SK-N-SH treated with all-trans-retinoic acid at 6 μM for 48 hours (cell line): ENCODE data around the gene SLC2A6.

Source experiments
- ATAC-seq: fragments of 200-7000 bp; cut with Tn5 transposase; 3 replicates; pipeline ENCODE4 v1.9.1; 2020; ENCODE audit warnings: mild to moderate bottlenecking, moderate library complexity
- ARNTL ChIP-seq: fragments of 450-650 bp; formaldehyde crosslinking; IDR thresholded peaks from 2 replicates; pipeline ENCODE4 v1.5.0; 2020; ENCODE audit warnings: low read depth, mild to moderate bottlenecking, moderate library complexity, borderline replicate concordance
- BACH2 ChIP-seq: fragments of 250-450 bp; sonication (Bioruptor Pico); IDR thresholded peaks from 2 replicates; pipeline ENCODE4 v1.9.0; 2021; ENCODE audit warnings: mild to moderate bottlenecking, borderline replicate concordance
- CSDC2 ChIP-seq: fragments of 250-450 bp; sonication (Bioruptor Pico); IDR thresholded peaks from 2 replicates; pipeline ENCODE4 v1.5.0; 2020; ENCODE audit warnings: mild to moderate bottlenecking, moderate library complexity
- GLIS3 ChIP-seq: fragments of 250-450 bp; sonication (Bioruptor Pico); IDR thresholded peaks from 2 replicates; pipeline ENCODE4 v1.5.0; 2020; ENCODE audit warnings: mild to moderate bottlenecking, moderate library complexity
- ISL1 ChIP-seq: fragments of 250-450 bp; sonication (Bioruptor Pico); IDR thresholded peaks from 2 replicates; pipeline ENCODE4 v2.1.2; 2022; ENCODE audit warnings: mild to moderate bottlenecking, moderate library complexity
- OSR1 ChIP-seq: fragments of 250-450 bp; sonication (Bioruptor Pico); IDR thresholded peaks from 2 replicates; pipeline ENCODE4 v1.8.0; 2022; ENCODE audit warnings: moderate library complexity, mild to moderate bottlenecking, inconsistent platforms
- PPARA ChIP-seq: fragments of 250-450 bp; sonication (Bioruptor Pico); IDR thresholded peaks from 2 replicates; pipeline ENCODE4 v1.5.0; 2020; ENCODE audit warnings: mild to moderate bottlenecking, borderline replicate concordance
- RARB ChIP-seq: fragments of 250-450 bp; sonication (Bioruptor Pico); IDR thresholded peaks from 2 replicates; pipeline ENCODE4 v1.8.0; 2021; ENCODE audit warnings: mild to moderate bottlenecking, moderate library complexity
- SNAI2 ChIP-seq: fragments of 250-450 bp; sonication (Bioruptor Pico); IDR thresholded peaks from 2 replicates; pipeline ENCODE4 v1.5.0; 2020; ENCODE audit warnings: mild to moderate bottlenecking, moderate library complexity
- TCF4 ChIP-seq: fragments of 250-450 bp; sonication (Bioruptor Pico); IDR thresholded peaks from 2 replicates; pipeline ENCODE4 v1.8.0; 2021; ENCODE audit warnings: mild to moderate bottlenecking, moderate library complexity, borderline replicate concordance
- TOX ChIP-seq: fragments of 250-450 bp; sonication (Bioruptor Pico); IDR thresholded peaks from 2 replicates; pipeline ENCODE4 v1.8.0; 2021; ENCODE audit warnings: mild to moderate bottlenecking, moderate library complexity, borderline replicate concordance
- ZC3H10 ChIP-seq: fragments of 250-450 bp; sonication (Bioruptor Pico); IDR thresholded peaks from 2 replicates; pipeline ENCODE4 v1.5.1; 2021; ENCODE audit warnings: mild to moderate bottlenecking, moderate library complexity
- ZFP30 ChIP-seq: fragments of 450-650 bp; formaldehyde crosslinking; IDR thresholded peaks from 2 replicates; pipeline ENCODE4 v1.5.0; 2022; ENCODE audit warnings: mild to moderate bottlenecking, moderate library complexity
- ZNF565 ChIP-seq: fragments of 450-650 bp; formaldehyde crosslinking; conservative IDR thresholded peaks from 2 replicates; pipeline ENCODE4 v1.5.0; 2020; ENCODE audit warnings: low read depth, mild to moderate bottlenecking, moderate library complexity
- ZNF70 ChIP-seq: fragments of 450-650 bp; formaldehyde crosslinking; IDR thresholded peaks from 2 replicates; pipeline ENCODE4 v1.5.0; 2020; ENCODE audit warnings: mild to moderate bottlenecking, moderate library complexity
- ZNF8 ChIP-seq: fragments of 450-650 bp; formaldehyde crosslinking; IDR thresholded peaks from 2 replicates; pipeline ENCODE4 v1.5.0; 2020; ENCODE audit warnings: mild to moderate bottlenecking, moderate library complexity
- TF ChIP-seq, protein P1 (sequence below): fragments of 250-450 bp; sonication (Bioruptor Pico); IDR thresholded peaks from 2 replicates; pipeline ENCODE4 v1.5.0; 2020; ENCODE audit warnings: mild to moderate bottlenecking, moderate library complexity
- TF ChIP-seq, protein P2 (sequence below): fragments of 250-450 bp; sonication (Bioruptor Pico); IDR thresholded peaks from 2 replicates; pipeline ENCODE4 v1.8.0; 2020; ENCODE audit warnings: mild to moderate bottlenecking, moderate library complexity, borderline replicate concordance
- TF ChIP-seq, protein P3 (sequence below): fragments of 250-450 bp; sonication (Bioruptor Pico); IDR thresholded peaks from 2 replicates; pipeline ENCODE4 v1.8.0; 2021; ENCODE audit warnings: low read depth, mild to moderate bottlenecking, moderate library complexity, borderline replicate concordance
- TF ChIP-seq, protein P4 (sequence below): fragments of 250-450 bp; sonication (Bioruptor Pico); IDR thresholded peaks from 2 replicates; pipeline ENCODE4 v1.5.1; 2020; ENCODE audit warnings: low read depth, mild to moderate bottlenecking, moderate library complexity
- TF ChIP-seq, protein P5 (sequence below): fragments of 250-450 bp; sonication (Bioruptor Pico); IDR thresholded peaks from 2 replicates; pipeline ENCODE4 v1.5.1; 2021; ENCODE audit warnings: mild to moderate bottlenecking, moderate library complexity

SLC2A6 gene

DNA sequence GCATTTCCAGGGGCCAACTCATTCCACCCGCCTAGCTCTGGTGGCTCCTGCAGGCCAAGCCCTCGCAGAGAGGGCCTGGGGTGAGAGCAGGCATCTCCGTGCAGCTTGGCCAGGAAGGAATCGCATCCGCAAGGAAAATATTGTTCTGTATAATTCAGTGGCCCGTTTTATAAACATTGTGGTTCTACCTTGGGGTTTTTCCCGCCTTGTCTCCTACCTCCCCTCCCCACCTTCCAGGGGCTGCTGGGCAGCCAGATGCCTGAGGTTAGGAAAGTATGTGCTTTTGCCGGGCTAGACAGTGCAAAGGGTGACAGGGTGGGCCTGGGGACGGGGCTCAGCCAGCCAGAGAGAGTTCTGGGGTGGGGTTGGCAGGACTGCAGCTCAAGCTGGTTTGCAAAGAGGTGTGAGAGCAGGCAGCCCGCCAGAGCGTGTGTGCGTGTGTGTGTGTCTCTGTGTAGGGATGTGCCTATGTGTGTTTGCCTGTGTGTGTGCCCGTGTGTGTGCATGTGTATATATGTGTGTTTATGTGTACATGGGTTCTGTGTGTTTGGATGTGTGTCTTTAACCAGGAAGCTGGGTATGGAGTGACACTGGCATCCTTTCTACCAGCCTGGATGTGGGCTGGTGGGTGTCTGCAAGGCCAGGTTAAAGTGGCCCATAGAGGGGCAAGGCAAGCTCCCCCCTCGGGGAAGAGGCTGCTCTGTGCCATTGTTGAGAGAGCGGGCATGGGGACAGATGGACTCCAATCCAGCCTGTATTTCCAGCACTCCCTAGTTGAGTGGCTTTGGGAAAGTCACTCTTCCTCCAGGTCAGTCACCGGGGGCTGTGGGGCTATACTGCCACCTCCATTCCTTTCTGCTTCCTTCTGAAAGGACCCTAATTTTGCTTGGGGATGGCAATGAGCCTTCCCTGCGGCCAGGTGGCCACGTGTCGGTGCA lies 10.6 kb upstream of the SLC2A6 start:
- TF ChIP-seq ISL1 (CRISPR knock-in tag) (no peak), ZC3H10 (CRISPR knock-in tag) (no peak), ARNTL (CRISPR knock-in tag) (no peak), ZNF70 (CRISPR knock-in tag) (no peak), ZNF565 (CRISPR knock-in tag) (no peak), RARB (CRISPR knock-in tag) (no peak), GLIS3 (no peak), OSR1 (CRISPR knock-in tag) (no peak), SNAI2 (CRISPR knock-in tag) (no peak), ZNF8 (CRISPR knock-in tag) (no peak), PPARA (no peak), BACH2 (CRISPR knock-in tag) (no peak), TOX (no peak), CSDC2 (CRISPR knock-in tag) (no peak), ZFP30 (CRISPR knock-in tag) (no peak)
- TF ChIP-seq, protein P1, sequence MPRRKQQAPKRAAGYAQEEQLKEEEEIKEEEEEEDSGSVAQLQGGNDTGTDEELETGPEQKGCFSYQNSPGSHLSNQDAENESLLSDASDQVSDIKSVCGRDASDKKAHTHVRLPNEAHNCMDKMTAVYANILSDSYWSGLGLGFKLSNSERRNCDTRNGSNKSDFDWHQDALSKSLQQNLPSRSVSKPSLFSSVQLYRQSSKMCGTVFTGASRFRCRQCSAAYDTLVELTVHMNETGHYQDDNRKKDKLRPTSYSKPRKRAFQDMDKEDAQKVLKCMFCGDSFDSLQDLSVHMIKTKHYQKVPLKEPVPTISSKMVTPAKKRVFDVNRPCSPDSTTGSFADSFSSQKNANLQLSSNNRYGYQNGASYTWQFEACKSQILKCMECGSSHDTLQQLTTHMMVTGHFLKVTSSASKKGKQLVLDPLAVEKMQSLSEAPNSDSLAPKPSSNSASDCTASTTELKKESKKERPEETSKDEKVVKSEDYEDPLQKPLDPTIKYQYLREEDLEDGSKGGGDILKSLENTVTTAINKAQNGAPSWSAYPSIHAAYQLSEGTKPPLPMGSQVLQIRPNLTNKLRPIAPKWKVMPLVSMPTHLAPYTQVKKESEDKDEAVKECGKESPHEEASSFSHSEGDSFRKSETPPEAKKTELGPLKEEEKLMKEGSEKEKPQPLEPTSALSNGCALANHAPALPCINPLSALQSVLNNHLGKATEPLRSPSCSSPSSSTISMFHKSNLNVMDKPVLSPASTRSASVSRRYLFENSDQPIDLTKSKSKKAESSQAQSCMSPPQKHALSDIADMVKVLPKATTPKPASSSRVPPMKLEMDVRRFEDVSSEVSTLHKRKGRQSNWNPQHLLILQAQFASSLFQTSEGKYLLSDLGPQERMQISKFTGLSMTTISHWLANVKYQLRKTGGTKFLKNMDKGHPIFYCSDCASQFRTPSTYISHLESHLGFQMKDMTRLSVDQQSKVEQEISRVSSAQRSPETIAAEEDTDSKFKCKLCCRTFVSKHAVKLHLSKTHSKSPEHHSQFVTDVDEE (CRISPR knock-in tag): no peak
- TF ChIP-seq, protein P2, sequence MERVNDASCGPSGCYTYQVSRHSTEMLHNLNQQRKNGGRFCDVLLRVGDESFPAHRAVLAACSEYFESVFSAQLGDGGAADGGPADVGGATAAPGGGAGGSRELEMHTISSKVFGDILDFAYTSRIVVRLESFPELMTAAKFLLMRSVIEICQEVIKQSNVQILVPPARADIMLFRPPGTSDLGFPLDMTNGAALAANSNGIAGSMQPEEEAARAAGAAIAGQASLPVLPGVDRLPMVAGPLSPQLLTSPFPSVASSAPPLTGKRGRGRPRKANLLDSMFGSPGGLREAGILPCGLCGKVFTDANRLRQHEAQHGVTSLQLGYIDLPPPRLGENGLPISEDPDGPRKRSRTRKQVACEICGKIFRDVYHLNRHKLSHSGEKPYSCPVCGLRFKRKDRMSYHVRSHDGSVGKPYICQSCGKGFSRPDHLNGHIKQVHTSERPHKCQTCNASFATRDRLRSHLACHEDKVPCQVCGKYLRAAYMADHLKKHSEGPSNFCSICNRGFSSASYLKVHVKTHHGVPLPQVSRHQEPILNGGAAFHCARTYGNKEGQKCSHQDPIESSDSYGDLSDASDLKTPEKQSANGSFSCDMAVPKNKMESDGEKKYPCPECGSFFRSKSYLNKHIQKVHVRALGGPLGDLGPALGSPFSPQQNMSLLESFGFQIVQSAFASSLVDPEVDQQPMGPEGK (CRISPR knock-in tag): no peak
- TF ChIP-seq, protein P3, sequence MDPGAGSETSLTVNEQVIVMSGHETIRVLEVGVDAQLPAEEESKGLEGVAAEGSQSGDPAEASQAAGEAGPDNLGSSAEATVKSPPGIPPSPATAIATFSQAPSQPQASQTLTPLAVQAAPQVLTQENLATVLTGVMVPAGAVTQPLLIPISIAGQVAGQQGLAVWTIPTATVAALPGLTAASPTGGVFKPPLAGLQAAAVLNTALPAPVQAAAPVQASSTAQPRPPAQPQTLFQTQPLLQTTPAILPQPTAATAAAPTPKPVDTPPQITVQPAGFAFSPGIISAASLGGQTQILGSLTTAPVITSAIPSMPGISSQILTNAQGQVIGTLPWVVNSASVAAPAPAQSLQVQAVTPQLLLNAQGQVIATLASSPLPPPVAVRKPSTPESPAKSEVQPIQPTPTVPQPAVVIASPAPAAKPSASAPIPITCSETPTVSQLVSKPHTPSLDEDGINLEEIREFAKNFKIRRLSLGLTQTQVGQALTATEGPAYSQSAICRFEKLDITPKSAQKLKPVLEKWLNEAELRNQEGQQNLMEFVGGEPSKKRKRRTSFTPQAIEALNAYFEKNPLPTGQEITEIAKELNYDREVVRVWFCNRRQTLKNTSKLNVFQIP (CRISPR knock-in tag): no peak
- TF ChIP-seq, protein P4, sequence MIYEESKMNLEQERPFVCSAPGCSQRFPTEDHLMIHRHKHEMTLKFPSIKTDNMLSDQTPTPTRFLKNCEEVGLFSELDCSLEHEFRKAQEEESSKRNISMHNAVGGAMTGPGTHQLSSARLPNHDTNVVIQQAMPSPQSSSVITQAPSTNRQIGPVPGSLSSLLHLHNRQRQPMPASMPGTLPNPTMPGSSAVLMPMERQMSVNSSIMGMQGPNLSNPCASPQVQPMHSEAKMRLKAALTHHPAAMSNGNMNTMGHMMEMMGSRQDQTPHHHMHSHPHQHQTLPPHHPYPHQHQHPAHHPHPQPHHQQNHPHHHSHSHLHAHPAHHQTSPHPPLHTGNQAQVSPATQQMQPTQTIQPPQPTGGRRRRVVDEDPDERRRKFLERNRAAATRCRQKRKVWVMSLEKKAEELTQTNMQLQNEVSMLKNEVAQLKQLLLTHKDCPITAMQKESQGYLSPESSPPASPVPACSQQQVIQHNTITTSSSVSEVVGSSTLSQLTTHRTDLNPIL (CRISPR knock-in tag): no peak
- TF ChIP-seq, protein P5, sequence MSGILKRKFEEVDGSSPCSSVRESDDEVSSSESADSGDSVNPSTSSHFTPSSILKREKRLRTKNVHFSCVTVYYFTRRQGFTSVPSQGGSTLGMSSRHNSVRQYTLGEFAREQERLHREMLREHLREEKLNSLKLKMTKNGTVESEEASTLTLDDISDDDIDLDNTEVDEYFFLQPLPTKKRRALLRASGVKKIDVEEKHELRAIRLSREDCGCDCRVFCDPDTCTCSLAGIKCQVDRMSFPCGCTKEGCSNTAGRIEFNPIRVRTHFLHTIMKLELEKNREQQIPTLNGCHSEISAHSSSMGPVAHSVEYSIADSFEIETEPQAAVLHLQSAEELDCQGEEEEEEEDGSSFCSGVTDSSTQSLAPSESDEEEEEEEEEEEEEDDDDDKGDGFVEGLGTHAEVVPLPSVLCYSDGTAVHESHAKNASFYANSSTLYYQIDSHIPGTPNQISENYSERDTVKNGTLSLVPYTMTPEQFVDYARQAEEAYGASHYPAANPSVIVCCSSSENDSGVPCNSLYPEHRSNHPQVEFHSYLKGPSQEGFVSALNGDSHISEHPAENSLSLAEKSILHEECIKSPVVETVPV (CRISPR knock-in tag): no peak
- ATAC-seq: no peak

DNA sequence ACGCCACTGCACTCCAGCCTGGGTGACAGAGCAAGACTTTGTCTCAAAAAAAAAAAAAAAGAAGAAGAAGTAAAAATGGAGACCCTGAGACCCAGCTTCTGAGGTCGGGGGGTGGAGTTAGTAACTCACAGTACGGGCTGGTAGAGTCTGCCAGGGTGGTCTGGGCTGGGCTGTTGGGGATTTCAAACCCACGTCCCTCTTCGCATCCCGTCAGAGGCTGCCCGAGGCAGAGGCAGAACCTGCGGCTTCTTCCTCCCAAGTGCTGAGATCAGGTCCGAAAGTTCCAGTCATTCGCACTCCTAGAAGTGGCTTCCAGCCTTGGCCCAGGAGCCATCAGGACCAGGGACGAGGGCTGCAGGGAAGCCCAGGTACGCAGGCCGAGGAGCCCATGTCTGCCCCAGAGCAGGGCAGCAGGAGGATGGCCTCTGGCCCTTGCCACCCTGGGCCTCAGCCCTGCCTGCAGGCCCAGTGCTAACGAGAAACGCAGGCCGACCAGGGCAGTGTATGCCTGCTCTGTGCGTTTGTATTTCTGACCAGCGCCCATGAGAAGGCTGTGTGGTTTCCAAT lies 9.9 kb upstream of the SLC2A6 start:
- no peak for ATAC-seq
- no peak for TF ChIP-seq ZFP30 (CRISPR knock-in tag)
- no peak for TF ChIP-seq TOX
- no peak for TF ChIP-seq RARB (CRISPR knock-in tag)
- no peak for TF ChIP-seq TCF4 (CRISPR knock-in tag)
- no peak for TF ChIP-seq ISL1 (CRISPR knock-in tag)
- no peak for TF ChIP-seq ARNTL (CRISPR knock-in tag)
- no peak for TF ChIP-seq ZNF70 (CRISPR knock-in tag)
- no peak for TF ChIP-seq ZC3H10 (CRISPR knock-in tag)
- TF ChIP-seq GLIS3: no peak
- TF ChIP-seq, protein P2 (CRISPR knock-in tag): no peak
- TF ChIP-seq SNAI2 (CRISPR knock-in tag): no peak
- TF ChIP-seq CSDC2 (CRISPR knock-in tag): no peak
